GM12878 (cell line): ENCODE results near the gene VSTM2L. TPM values are rescaled to one million over a fixed set of nuclear protein-coding genes. Genes with fewer than 3 reads are reported as not detected.

ENCODE experiments used
- ATAC-seq: fragments of 200-7000 bp; cut with Tn5 transposase; 3 replicates; pipeline ENCODE4 v1.9.1; 2020; ENCODE audit warnings: mild to moderate bottlenecking, moderate library complexity
- BruUV-seq: library from RNA; stranded (reverse); fragments of 400-500 nt; replicated peaks from 2 replicates; lab custom pipeline; 2021; lab: Mats Ljungman, UMichigan
- CTCF ChIA-PET: fragments of 300-600 bp; sonication (Branson Sonifier 250); formaldehyde crosslinking; extraction: SDS; loops from one replicate; lab custom pipeline; 2021; ENCODE audit warnings: inconsistent platforms; lab: Yijun Ruan, JAX
- POLR2A ChIA-PET: fragments of 350-600 bp; formaldehyde crosslinking; extraction: SDS; loops from one replicate; lab custom pipeline; 2021; ENCODE audit warnings: inconsistent platforms; lab: Charles Lee
- RAD21 ChIA-PET: fragments of 300-600 bp; sonication (Branson Sonifier 250); formaldehyde crosslinking; loops from one replicate; lab custom pipeline; 2023; ENCODE audit warnings: antibody characterized with exemption; ENCODE audit not compliant: unreplicated experiment; lab: Charles Lee
- SMC1A ChIA-PET: fragments of 300-600 bp; sonication (Branson Sonifier 250); formaldehyde crosslinking; loops from one replicate; lab custom pipeline; 2023; ENCODE audit not compliant: unreplicated experiment, uncharacterized antibody; lab: Charles Lee
- DNase-seq: peaks from one replicate; pipeline ENCODE4 v3.0.0-alpha.2; 2011; ENCODE audit warnings: low read depth, low spot score
- FAIRE-seq: peaks from 3 replicates; lab custom pipeline; 2011; peaks lifted over from hg19 to GRCh38; lab: Jason Lieb, UNC
- H2AFZ ChIP-seq: 2 replicates; pipeline ENCODE4 v1.6.0; 2011; ENCODE audit warnings: low read depth, low read length, control low read depth; ENCODE audit not compliant: control insufficient read depth
- H3K27ac ChIP-seq: 2 replicates; pipeline ENCODE4 v1.5.1; 2011; ENCODE audit warnings: control low read depth; ENCODE audit not compliant: control insufficient read depth, insufficient read depth
- H3K27me3 ChIP-seq, 2 experiments: replicated peaks in 1 of 2; 2 replicates each; pipeline versions ENCODE4 v1.6.0 to v1.6.1; 2011; ENCODE audit warnings: low read length in 1 of 2; ENCODE audit not compliant: control insufficient read depth in 2 of 2, insufficient read depth in 2 of 2
- H3K36me3 ChIP-seq, 2 experiments: 2 replicates each; pipeline ENCODE4 v1.5.1; 2011; ENCODE audit warnings: low read length in 1 of 2; ENCODE audit not compliant: control insufficient read depth in 2 of 2, insufficient read depth in 2 of 2
- H3K4me1 ChIP-seq: 2 replicates; pipeline ENCODE4 v1.6.1; 2011; ENCODE audit warnings: mild to moderate bottlenecking, low read length, moderate library complexity, mixed read lengths; ENCODE audit not compliant: control insufficient read depth, insufficient read depth
- H3K4me2 ChIP-seq: 2 replicates; pipeline ENCODE4 v1.6.0; 2011; ENCODE audit warnings: control low read depth; ENCODE audit not compliant: control insufficient read depth, insufficient read depth
- H3K4me3 ChIP-seq: fragments of 200-600 bp; sonication (generic); 2 replicates; pipeline ENCODE4 v1.5.1; 2016
- H3K79me2 ChIP-seq: 2 replicates; pipeline ENCODE4 v1.6.0; 2011; ENCODE audit warnings: low read length; ENCODE audit not compliant: control insufficient read depth, insufficient read depth
- H3K9ac ChIP-seq: 2 replicates; pipeline ENCODE4 v1.8.0; 2011; ENCODE audit warnings: low read length, control low read depth, mixed read lengths; ENCODE audit not compliant: control insufficient read depth, insufficient read depth
- H3K9me3 ChIP-seq: replicated peaks from 3 replicates; pipeline ENCODE4 v1.5.1; 2011; ENCODE audit warnings: mild to moderate bottlenecking, low read length; ENCODE audit not compliant: control insufficient read depth, insufficient read depth
- H4K20me1 ChIP-seq: 2 replicates; pipeline ENCODE4 v1.6.0; 2011; ENCODE audit not compliant: control insufficient read depth, insufficient read depth
- BCL11A ChIP-seq: IDR thresholded peaks from 2 replicates; pipeline ENCODE4 v1.6.1; 2011; ENCODE audit warnings: low read depth, low read length
- CBFB ChIP-seq: IDR thresholded peaks from 2 replicates; pipeline ENCODE4 v1.6.1; 2016; ENCODE audit warnings: antibody characterized with exemption, low read depth
- YBX1 ChIP-seq: fragments of 450-650 bp; IDR thresholded peaks from 2 replicates; pipeline ENCODE4 v1.6.1; 2016; ENCODE audit warnings: antibody characterized with exemption
- ZZZ3 ChIP-seq: IDR thresholded peaks from 2 replicates; pipeline ENCODE4 v1.6.1; 2011; ENCODE audit warnings: low read depth; ENCODE audit not compliant: control insufficient read depth, insufficient read length
- WGBS: methylation state at CpG from one replicate; pipeline ENCODE4 v1.1.6; 2016; ENCODE audit warnings: low lambda C conversion rate; ENCODE audit not compliant: insufficient replicate concordance, insufficient coverage; ENCODE audit errors: missing lambda C conversion rate; 5-methylcytosine and 5-hydroxymethylcytosine counted together
- in situ Hi-C: fragments of 300-500 bp; cut with MboI; formaldehyde crosslinking; loops from 9 replicates; pipeline ENCODE4 v1.14.3; 2018; ENCODE audit warnings: mixed read lengths
- intact Hi-C: fragments of 100-400 bp; cut with micrococcal nuclease; formaldehyde crosslinking; loops from one replicate; pipeline ENCODE4 v1.14.2; 2022; ENCODE audit not compliant: unreplicated experiment
- polyA plus RNA-seq, 11 experiments: library from polyadenylated mRNA; depleted of rRNA in 4 of 11; unstranded in 6 of 11; stranded (reverse) in 5 of 11; fragments of >200 nt; fragmentation: Nextera tagmentation in 4 of 11; fragmentation: Illumina TruSeq in 1 of 11; extraction: Ambion mirVana in 4 of 11; extraction: Trizol in 1 of 11; gene quantifications; 1 replicate in 1 of 11; 2 replicates in 10 of 11; pipeline versions ENCODE4 v1.2.1 to v1.2.3, GENCODE V29; 2011 to 2016; ENCODE audit warnings: inconsistent platforms in 2 of 11, missing spikeins in 2 of 11, low read depth in 1 of 11
- total RNA-seq, 4 experiments: library from RNA; depleted of rRNA in 3 of 4; stranded (reverse); fragments of >200 nt in 3 of 4; fragmentation: Illumina TruSeq in 1 of 4; extraction: Trizol in 1 of 4; gene quantifications; 2 replicates each; pipeline versions ENCODE4 v1.2.1 to v1.2.3, GENCODE V29; 2013 to 2021
- TF ChIP-seq, protein P1 (sequence below): IDR thresholded peaks from 2 replicates; pipeline ENCODE4 v1.6.1; 2011; ENCODE audit warnings: low read depth, low read length, improper control_type of control experiment, borderline replicate concordance
- TF ChIP-seq, protein P2 (sequence below), 3 experiments: IDR thresholded peaks in 2 of 3; conservative IDR thresholded peaks in 1 of 3; 2 replicates each; pipeline ENCODE4 v1.5.1; 2011; ENCODE audit warnings: low read depth in 3 of 3, low read length in 3 of 3, mild to moderate bottlenecking in 3 of 3, control low read depth in 2 of 3, moderate library complexity in 2 of 3, inconsistent platforms in 1 of 3, mixed read lengths in 1 of 3; ENCODE audit not compliant: control insufficient read depth in 2 of 3, insufficient read depth in 1 of 3; ENCODE audit errors: extremely low read depth in 1 of 3
- TF ChIP-seq, protein P3 (sequence below): IDR thresholded peaks from 2 replicates; pipeline ENCODE4 v1.6.1; 2012; ENCODE audit warnings: low read depth, low read length, improper control_type of control experiment

The VSTM2L gene
- total and polyA plus RNA-seq, 10 of the 15 experiments (the other 5 are each of a cell fraction or from before 2014, with no cell fraction given): 0.05 to 1.5 (median 0.63) TPM; not detected in 2

DNA sequence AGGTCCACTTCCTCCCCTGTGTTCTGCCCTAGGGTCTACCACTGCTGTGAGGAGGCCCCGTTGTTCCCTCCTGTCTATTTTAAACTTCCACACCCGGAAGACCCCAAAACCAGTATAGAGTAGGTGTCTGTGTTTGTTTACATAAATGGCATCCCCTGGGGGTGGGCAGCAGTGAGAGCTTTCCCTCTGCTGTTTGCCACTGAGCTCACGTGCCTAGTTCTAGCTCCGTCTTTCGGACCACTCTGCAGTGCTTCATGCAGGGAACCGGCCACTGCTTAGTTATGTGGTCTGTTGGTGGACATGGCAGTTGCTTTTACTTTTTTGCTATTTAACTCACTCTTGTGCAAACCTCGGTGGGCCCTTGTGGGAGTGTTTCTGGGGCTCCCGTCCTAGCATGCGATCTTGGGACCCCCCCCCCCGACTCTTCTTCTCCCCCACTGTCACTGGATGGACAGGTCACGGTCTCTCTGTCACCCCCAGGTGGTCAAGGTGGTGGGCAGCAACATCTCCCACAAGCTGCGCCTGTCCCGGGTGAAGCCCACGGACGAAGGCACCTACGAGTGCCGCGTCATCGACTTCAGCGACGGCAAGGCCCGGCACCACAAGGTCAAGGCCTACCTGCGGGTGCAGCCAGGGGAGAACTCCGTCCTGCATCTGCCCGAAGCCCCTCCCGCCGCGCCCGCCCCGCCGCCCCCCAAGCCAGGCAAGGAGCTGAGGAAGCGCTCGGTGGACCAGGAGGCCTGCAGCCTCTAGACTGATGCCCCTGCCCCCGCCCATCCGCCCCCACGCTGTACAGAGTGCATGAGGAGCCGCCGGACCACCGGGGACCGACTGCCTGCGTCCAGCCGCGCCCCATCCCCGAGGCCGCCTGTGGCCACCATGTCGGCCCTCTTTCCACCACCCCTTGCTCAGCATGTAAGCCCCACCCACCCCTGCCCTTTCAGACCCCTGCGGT, 40.9 kb downstream of the VSTM2L start:
- TF ChIP-seq, protein P1, sequence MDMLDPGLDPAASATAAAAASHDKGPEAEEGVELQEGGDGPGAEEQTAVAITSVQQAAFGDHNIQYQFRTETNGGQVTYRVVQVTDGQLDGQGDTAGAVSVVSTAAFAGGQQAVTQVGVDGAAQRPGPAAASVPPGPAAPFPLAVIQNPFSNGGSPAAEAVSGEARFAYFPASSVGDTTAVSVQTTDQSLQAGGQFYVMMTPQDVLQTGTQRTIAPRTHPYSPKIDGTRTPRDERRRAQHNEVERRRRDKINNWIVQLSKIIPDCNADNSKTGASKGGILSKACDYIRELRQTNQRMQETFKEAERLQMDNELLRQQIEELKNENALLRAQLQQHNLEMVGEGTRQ: no peak
- no peak for TF ChIP-seq BCL11A
- TF ChIP-seq, protein P2, sequence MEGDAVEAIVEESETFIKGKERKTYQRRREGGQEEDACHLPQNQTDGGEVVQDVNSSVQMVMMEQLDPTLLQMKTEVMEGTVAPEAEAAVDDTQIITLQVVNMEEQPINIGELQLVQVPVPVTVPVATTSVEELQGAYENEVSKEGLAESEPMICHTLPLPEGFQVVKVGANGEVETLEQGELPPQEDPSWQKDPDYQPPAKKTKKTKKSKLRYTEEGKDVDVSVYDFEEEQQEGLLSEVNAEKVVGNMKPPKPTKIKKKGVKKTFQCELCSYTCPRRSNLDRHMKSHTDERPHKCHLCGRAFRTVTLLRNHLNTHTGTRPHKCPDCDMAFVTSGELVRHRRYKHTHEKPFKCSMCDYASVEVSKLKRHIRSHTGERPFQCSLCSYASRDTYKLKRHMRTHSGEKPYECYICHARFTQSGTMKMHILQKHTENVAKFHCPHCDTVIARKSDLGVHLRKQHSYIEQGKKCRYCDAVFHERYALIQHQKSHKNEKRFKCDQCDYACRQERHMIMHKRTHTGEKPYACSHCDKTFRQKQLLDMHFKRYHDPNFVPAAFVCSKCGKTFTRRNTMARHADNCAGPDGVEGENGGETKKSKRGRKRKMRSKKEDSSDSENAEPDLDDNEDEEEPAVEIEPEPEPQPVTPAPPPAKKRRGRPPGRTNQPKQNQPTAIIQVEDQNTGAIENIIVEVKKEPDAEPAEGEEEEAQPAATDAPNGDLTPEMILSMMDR (IDR thresholded peaks at IDR 0.05 in 2 of 3, conservative IDR thresholded peaks at IDR 0.05 in 1 of 3; ENCODE audit: control insufficient read depth in 2 of 3, extremely low read depth in 1 of 3, insufficient read depth in 1 of 3, low read depth in 3 of 3, low read length in 3 of 3): no peak
- TF ChIP-seq, protein P3, sequence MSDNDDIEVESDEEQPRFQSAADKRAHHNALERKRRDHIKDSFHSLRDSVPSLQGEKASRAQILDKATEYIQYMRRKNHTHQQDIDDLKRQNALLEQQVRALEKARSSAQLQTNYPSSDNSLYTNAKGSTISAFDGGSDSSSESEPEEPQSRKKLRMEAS: no peak
- TF ChIP-seq CBFB: no peak
- TF ChIP-seq ZZZ3: no peak
- TF ChIP-seq YBX1: no peak
- RAD21 ChIA-PET: no interaction called here
- H2AFZ ChIP-seq: no peak overlapping the region

More for the DNA sequence above, 40.9 kb downstream of the VSTM2L start:
- Histone ChIP-seq H3K79me2 (no peaks in the 10 kb centered on the region), H4K20me1 (no peaks in the 10 kb centered on the region), H3K9me3 (peaks cover 1% of the 10 kb centered on the region; the same call in 1 of the 3 replicates), H3K27me3 (no peaks in the 10 kb centered on the region; a peak in 1 of 4 replicates), H3K36me3 (no peaks in the 10 kb centered on the region), H3K4me1 (no peaks in the 10 kb centered on the region), H3K4me3 (no peak overlapping the region), H3K27ac (no peak overlapping the region), H3K9ac (no peak overlapping the region), H3K4me2 (no peak overlapping the region)
- no TSS peak for BruUV-seq
- no peak for FAIRE-seq
- CTCF ChIA-PET: no interaction called here
- SMC1A ChIA-PET: no interaction called here
- no peak for ATAC-seq
- POLR2A ChIA-PET: no interaction called here
- DNase-seq: no peak
- in situ Hi-C loops (no loop called here), intact Hi-C loops (no loop called here)
- 70% methylated on average over 31 of the region's 47 CpGs for WGBS
